Stimulated activated CD8-positive, alpha-beta memory T cell treated with anti-CD3 and anti-CD28 coated beads, Interleukin-15, amount 100 ng/mL, for 1 hour (primary cell): Measurements from ENCODE around the gene SLC7A6OS.

Experiments used
- DNase-seq: peaks from one replicate; pipeline ENCODE4 v3.0.0-alpha.2; 2020; ENCODE audit warnings: low read depth

The SLC7A6OS gene

GRCh38 chr16:68253721-68254120, 57.0 kb downstream of the SLC7A6OS start:
- no peak for DNase-seq

GRCh38 chr16:68252383-68252782, 58.4 kb downstream of the SLC7A6OS start:
- no peak for DNase-seq

GRCh38 chr16:68251832-68252231, 58.9 kb downstream of the SLC7A6OS start:
- DNase-seq = no peak

GRCh38 chr16:68250951-68251350, 59.8 kb downstream of the SLC7A6OS start:
- DNase-seq = no peak

- no peak for DNase-seq
These were observed 61.4 kb downstream of the SLC7A6OS start for GRCh38 chr16:68249371-68249770.
